H9 (cell line): ENCODE results near the gene GRID2. TPM values are rescaled to one million over a fixed set of nuclear protein-coding genes. Genes with fewer than 3 reads are reported as not detected.

Source experiments
- DNase-seq: peaks from one replicate; pipeline ENCODE4 v3.0.0-alpha.2; 2017
- H2AFZ ChIP-seq: one replicate; pipeline ENCODE4 v1.6.1; 2013; ENCODE audit warnings: mild to moderate bottlenecking, low read length, control low read depth, moderate library complexity
- H2AK5ac ChIP-seq: 2 replicates; pipeline ENCODE4 v1.6.1; 2013; ENCODE audit warnings: low read length, control low read depth, mixed read lengths; ENCODE audit not compliant: insufficient read length
- H2BK120ac ChIP-seq: one replicate; pipeline ENCODE4 v1.6.1; 2013; ENCODE audit warnings: low read depth, mild to moderate bottlenecking, low read length, control low read depth, inconsistent platforms; ENCODE audit not compliant: poor library complexity, severe bottlenecking
- H2BK12ac ChIP-seq: 2 replicates; pipeline ENCODE4 v1.6.1; 2013; ENCODE audit warnings: low read length, control low read depth, mixed read lengths, low read depth; ENCODE audit not compliant: insufficient read length
- H2BK15ac ChIP-seq: 2 replicates; pipeline ENCODE4 v1.6.1; 2013; ENCODE audit warnings: low read depth, low read length, control low read depth
- H2BK20ac ChIP-seq: one replicate; pipeline ENCODE4 v1.6.1; 2013; ENCODE audit warnings: low read depth, mild to moderate bottlenecking, low read length, control low read depth, inconsistent platforms; ENCODE audit not compliant: poor library complexity, severe bottlenecking
- H2BK5ac ChIP-seq: 2 replicates; pipeline ENCODE4 v1.6.1; 2013; ENCODE audit warnings: low read length, control low read depth, mixed read lengths; ENCODE audit not compliant: insufficient read length
- H3K14ac ChIP-seq: 2 replicates; pipeline ENCODE4 v1.6.1; 2013; ENCODE audit warnings: low read length, control low read depth; ENCODE audit not compliant: insufficient read depth
- H3K18ac ChIP-seq: 2 replicates; pipeline ENCODE4 v1.6.1; 2013; ENCODE audit warnings: low read depth, mild to moderate bottlenecking, mixed read lengths, low read length, control low read depth; ENCODE audit not compliant: insufficient read length
- H3K23ac ChIP-seq: 2 replicates; pipeline ENCODE4 v1.6.1; 2013; ENCODE audit warnings: low read length, control low read depth, mixed read lengths, low read depth; ENCODE audit not compliant: insufficient read length
- H3K23me2 ChIP-seq: 2 replicates; pipeline ENCODE4 v1.6.1; 2013; ENCODE audit warnings: low read depth, mild to moderate bottlenecking, mixed read lengths, low read length, control low read depth; ENCODE audit not compliant: insufficient read length, poor library complexity, severe bottlenecking
- H3K27ac ChIP-seq: 2 replicates; pipeline ENCODE4 v1.5.1; 2013; ENCODE audit warnings: low read length, control low read depth, mixed read lengths, low read depth; ENCODE audit not compliant: insufficient read length
- H3K27me3 ChIP-seq: 2 replicates; pipeline ENCODE4 v1.6.1; 2013; ENCODE audit warnings: low read length, control low read depth, inconsistent platforms; ENCODE audit not compliant: insufficient read depth
- H3K4ac ChIP-seq: 2 replicates; pipeline ENCODE4 v1.6.1; 2013; ENCODE audit warnings: low read depth, mild to moderate bottlenecking, control low read depth, inconsistent platforms, low read length, moderate library complexity
- H3K4me1 ChIP-seq: 2 replicates; pipeline ENCODE4 v1.6.1; 2013; ENCODE audit warnings: low read length, control low read depth, inconsistent platforms; ENCODE audit not compliant: insufficient read depth
- H3K4me2 ChIP-seq: 2 replicates; pipeline ENCODE4 v1.6.1; 2013; ENCODE audit warnings: low read length, control low read depth, mixed read lengths; ENCODE audit not compliant: insufficient read length, insufficient read depth
- H3K56ac ChIP-seq: 2 replicates; pipeline ENCODE4 v1.6.1; 2013; ENCODE audit warnings: low read depth, mild to moderate bottlenecking, mixed read lengths, low read length, control low read depth; ENCODE audit not compliant: insufficient read length
- H3K79me1 ChIP-seq: 2 replicates; pipeline ENCODE4 v1.6.1; 2013; ENCODE audit warnings: low read depth, mild to moderate bottlenecking, moderate library complexity, low read length, control low read depth, inconsistent platforms; ENCODE audit not compliant: insufficient read depth, poor library complexity, severe bottlenecking
- H3K79me2 ChIP-seq: 2 replicates; pipeline ENCODE4 v1.6.1; 2013; ENCODE audit warnings: low read length, control low read depth, inconsistent platforms; ENCODE audit not compliant: insufficient read depth
- H3K9ac ChIP-seq: 2 replicates; pipeline ENCODE4 v1.6.1; 2013; ENCODE audit warnings: low read length, control low read depth, mixed read lengths; ENCODE audit not compliant: insufficient read length; ENCODE audit errors: extremely low read depth
- H3K9me3 ChIP-seq: one replicate; pipeline ENCODE4 v1.6.1; 2013; ENCODE audit warnings: low read depth, low read length, inconsistent platforms; ENCODE audit not compliant: control insufficient read depth
- H3T11ph ChIP-seq: one replicate; pipeline ENCODE4 v1.6.1; 2013; ENCODE audit warnings: mild to moderate bottlenecking, low read length, control low read depth, inconsistent platforms
- H4K20me1 ChIP-seq: one replicate; pipeline ENCODE4 v1.6.1; 2013; ENCODE audit not compliant: control insufficient read depth, insufficient read length, insufficient read depth
- H4K5ac ChIP-seq: 2 replicates; pipeline ENCODE4 v1.6.1; 2013; ENCODE audit warnings: low read depth, mild to moderate bottlenecking, mixed read lengths, low read length, control low read depth; ENCODE audit not compliant: insufficient read length
- H4K8ac ChIP-seq: replicated peaks from 2 replicates; pipeline ENCODE4 v1.6.1; 2013; ENCODE audit warnings: low read length, control low read depth, mixed read lengths, low read depth; ENCODE audit not compliant: insufficient read length
- H4K91ac ChIP-seq: 2 replicates; pipeline ENCODE4 v1.6.1; 2013; ENCODE audit warnings: low read depth, mild to moderate bottlenecking, moderate library complexity, mixed read lengths, low read length, control low read depth; ENCODE audit not compliant: insufficient read length
- H3K27ac Mint-ChIP-seq, 3 experiments: 2 replicates in 2 of 3; 3 replicates in 1 of 3; pipeline ENCODE4 v1.8.0; 2020 to 2021; ENCODE audit warnings: mixed read lengths in 3 of 3, mild to moderate bottlenecking in 1 of 3, moderate library complexity in 1 of 3
- H3K27me3 Mint-ChIP-seq: 2 replicates; pipeline ENCODE4 v1.8.0; 2021; ENCODE audit warnings: low read depth, mild to moderate bottlenecking, moderate library complexity, mixed read lengths
- H3K36me3 Mint-ChIP-seq, 3 experiments: 2 replicates in 2 of 3; 3 replicates in 1 of 3; pipeline ENCODE4 v1.8.0; 2020 to 2021; ENCODE audit warnings: low read depth in 3 of 3, mixed read lengths in 3 of 3; ENCODE audit not compliant: insufficient read depth in 1 of 3
- H3K4me1 Mint-ChIP-seq, 2 experiments: 2 replicates each; pipeline ENCODE4 v1.8.0; 2020; ENCODE audit warnings: mixed read lengths in 2 of 2
- H3K4me3 Mint-ChIP-seq, 2 experiments: 2 replicates in 1 of 2; 3 replicates in 1 of 2; pipeline ENCODE4 v1.8.0; 2020 to 2021; ENCODE audit warnings: mild to moderate bottlenecking in 2 of 2, mixed read lengths in 2 of 2, moderate library complexity in 1 of 2
- H3K9me3 Mint-ChIP-seq, 2 experiments: 2 replicates in 1 of 2; 3 replicates in 1 of 2; pipeline ENCODE4 v1.8.0; 2020; ENCODE audit warnings: mild to moderate bottlenecking in 2 of 2, mixed read lengths in 2 of 2, moderate library complexity in 1 of 2
- WGBS: extraction: QIAGEN DNeasy Blood & Tissue Kit; methylation state at CpG from one replicate; pipeline ENCODE4 v1.1.7; 2013; ENCODE audit warnings: missing lambda C conversion rate, low lambda C conversion rate, mixed read lengths; ENCODE audit not compliant: insufficient read length; ENCODE audit errors: extremely low coverage; 5-methylcytosine and 5-hydroxymethylcytosine counted together
- total RNA-seq: library from RNA; stranded (reverse); gene quantifications from 2 replicates; pipeline ENCODE4 v1.2.1, GENCODE V29; 2021
- TF ChIP-seq, protein P1 (sequence below): fragments of 200-600 bp; sonication (generic); conservative IDR thresholded peaks from 3 replicates; pipeline ENCODE4 v1.8.0; 2021; ENCODE audit warnings: antibody characterized with exemption, mild to moderate bottlenecking

Gene GRID2
- total RNA-seq, 1 experiment from 2014 or later, result 21.8 TPM

DNA sequence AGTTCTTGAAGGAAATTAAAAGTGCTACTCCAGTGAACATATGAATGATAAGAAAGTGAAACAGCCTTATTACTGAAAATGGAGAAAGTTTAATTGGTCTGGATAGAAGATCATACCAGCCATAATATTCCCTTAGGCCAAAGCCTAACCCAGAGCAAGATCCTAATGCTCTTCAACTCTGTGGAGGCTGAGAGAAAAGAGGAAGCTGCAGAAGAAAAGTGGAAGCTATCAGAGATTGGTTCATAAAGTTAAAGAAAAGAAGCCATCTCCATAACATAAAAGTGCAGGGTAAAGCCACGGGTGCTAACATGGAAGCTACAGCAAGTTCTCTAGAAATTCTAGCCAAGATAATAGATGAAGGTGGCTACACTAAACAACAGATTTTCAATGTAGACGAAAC lies 1439.3 kb downstream of the GRID2 start:
- H2AFZ ChIP-seq, result no peak overlapping the region
- no peaks in the 10 kb centered on the region for H3K27me3 ChIP-seq
- H2BK5ac ChIP-seq, result no peak overlapping the region
- no peaks in the 10 kb centered on the region for H3K9me3 ChIP-seq
- H3K79me1 ChIP-seq, result no peaks in the 10 kb centered on the region
- no peak overlapping the region for H3K27ac ChIP-seq
- H2BK120ac ChIP-seq, result no peak overlapping the region
- TF ChIP-seq, protein P1, sequence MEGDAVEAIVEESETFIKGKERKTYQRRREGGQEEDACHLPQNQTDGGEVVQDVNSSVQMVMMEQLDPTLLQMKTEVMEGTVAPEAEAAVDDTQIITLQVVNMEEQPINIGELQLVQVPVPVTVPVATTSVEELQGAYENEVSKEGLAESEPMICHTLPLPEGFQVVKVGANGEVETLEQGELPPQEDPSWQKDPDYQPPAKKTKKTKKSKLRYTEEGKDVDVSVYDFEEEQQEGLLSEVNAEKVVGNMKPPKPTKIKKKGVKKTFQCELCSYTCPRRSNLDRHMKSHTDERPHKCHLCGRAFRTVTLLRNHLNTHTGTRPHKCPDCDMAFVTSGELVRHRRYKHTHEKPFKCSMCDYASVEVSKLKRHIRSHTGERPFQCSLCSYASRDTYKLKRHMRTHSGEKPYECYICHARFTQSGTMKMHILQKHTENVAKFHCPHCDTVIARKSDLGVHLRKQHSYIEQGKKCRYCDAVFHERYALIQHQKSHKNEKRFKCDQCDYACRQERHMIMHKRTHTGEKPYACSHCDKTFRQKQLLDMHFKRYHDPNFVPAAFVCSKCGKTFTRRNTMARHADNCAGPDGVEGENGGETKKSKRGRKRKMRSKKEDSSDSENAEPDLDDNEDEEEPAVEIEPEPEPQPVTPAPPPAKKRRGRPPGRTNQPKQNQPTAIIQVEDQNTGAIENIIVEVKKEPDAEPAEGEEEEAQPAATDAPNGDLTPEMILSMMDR, result no peak
- Mint-ChIP-seq H3K36me3 (no peaks in the 10 kb centered on the region; a peak in 1 of 7 replicates), H3K27ac (no peak overlapping the region), H3K27me3 (no peaks in the 10 kb centered on the region), H3K4me3 (no peak overlapping the region), H3K9me3 (no peaks in the 10 kb centered on the region), H3K4me1 (peaks cover 6% of the 10 kb centered on the region in 2 experiments; a peak in 1 of 4 replicates)
- no peak overlapping the region for H2BK20ac ChIP-seq
- H4K20me1 ChIP-seq, result no peaks in the 10 kb centered on the region
- no peak overlapping the region for H3K18ac ChIP-seq
- no peak overlapping the region for H3K9ac ChIP-seq
- no peak overlapping the region for H3K56ac ChIP-seq
- H2AK5ac ChIP-seq, result no peak overlapping the region
- no peak overlapping the region for H4K8ac ChIP-seq
- H3K14ac ChIP-seq, result no peak overlapping the region
- H3T11ph ChIP-seq, result no peak overlapping the region
- H3K79me2 ChIP-seq, result no peaks in the 10 kb centered on the region
- WGBS, result no CpG with 5 or more reads among the region's 2 CpGs
- no peak overlapping the region for H4K91ac ChIP-seq
- H3K23ac ChIP-seq, result no peak overlapping the region
- no peak for DNase-seq
- no peak overlapping the region for H3K4me2 ChIP-seq
- H2BK15ac ChIP-seq, result no peak overlapping the region
- H3K4ac ChIP-seq, result no peak overlapping the region
- no peaks in the 10 kb centered on the region for H3K4me1 ChIP-seq
- H2BK12ac ChIP-seq, result no peak overlapping the region
- H4K5ac ChIP-seq, result no peak overlapping the region
- no peaks in the 10 kb centered on the region for H3K23me2 ChIP-seq
